Ammon's horn (tissue), 1 donor: ENCODE results near the gene PDZD8.
A peak's percentile ranks its signal among the peaks of the same experiment; 100 is the strongest.
"Not testable (repeated sequence)": the region's sequence is repeated elsewhere in the genome, so short reads cannot be mapped to it uniquely, and the experiment has no call there.

Experiments used
- DNase-seq: peaks from one replicate; pipeline ENCODE4 v3.0.0-alpha.2; 2016; ENCODE audit warnings: low spot score

The PDZD8 gene

DNA sequence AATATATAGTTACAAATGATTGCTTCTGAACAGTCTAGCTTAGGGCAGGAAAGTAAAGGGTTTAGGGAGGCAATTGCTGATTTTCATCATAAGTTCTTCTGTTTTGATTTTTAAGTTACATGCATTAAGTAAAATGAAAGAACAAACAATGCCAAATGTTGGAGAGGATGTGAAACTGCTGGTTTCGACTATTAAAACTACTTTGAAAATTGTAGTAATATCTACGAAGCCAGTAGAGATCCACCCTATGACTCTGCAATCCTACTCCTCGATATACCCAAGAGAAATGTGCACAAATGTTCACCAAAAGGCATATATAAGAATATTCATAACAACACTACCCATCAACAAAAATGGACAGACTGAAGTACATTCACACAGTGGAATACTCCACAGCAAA, 24.3 kb downstream of the PDZD8 start:
- no peak for DNase-seq

DNA sequence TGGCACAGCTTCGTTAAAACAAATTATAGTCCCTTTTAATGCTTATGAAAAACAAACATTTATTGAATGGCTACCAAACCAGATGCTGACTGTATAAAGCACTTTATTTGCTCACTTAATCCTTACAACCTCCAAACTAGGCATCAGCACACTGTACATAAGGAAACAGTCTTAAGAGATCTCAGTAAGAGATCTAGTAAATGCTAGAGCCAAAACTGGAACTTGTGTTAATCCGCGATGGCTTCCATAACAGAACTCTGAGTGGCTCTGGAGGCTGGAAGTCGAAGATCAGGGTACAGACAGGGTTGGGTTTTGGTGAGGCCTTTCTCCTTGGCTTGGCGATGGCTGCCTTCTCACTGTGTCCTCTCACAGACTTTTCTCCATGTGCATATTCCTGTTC, 27.0 kb downstream of the PDZD8 start:
- no peak for DNase-seq

DNA sequence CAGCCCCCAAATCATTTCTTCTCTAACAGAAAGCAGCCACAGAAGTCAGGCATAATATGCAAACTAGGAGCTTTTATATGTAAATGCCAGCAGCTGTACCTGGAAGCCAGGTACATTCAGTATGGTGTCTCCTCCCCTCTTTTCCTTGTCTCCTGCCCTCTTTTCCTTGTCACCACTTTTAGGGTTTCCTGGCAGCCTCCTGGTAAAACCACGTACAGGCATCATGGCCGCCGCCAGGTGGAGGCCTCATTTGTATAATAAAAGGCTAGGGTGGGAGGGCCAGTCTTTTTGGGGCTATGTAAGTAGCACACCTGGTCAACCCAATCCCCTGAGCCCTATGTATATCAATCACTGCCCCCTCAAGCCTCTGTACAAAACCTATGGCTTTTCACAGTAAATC, 28.7 kb downstream of the PDZD8 start:
- no peak for DNase-seq

DNA sequence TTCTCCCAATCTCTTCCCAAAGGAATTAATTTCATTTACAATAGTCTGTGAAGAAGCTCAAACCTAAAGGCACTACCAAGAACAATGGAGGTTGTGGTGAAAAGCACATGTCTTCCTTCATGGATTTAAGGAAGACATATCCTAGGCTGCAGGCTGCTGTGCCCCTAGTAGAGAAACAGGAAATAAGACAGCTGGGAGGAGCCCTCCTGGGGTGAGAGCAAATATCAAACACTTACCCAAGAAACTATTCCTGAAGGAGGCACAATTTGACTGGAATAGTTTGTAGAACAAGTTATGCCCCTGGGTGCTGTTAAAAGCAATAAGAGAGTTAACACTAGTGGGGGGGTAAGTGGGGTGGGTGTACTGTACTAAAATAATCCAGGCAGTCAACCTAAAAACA, 30.1 kb downstream of the PDZD8 start:
- DNase-seq: no peak

DNA sequence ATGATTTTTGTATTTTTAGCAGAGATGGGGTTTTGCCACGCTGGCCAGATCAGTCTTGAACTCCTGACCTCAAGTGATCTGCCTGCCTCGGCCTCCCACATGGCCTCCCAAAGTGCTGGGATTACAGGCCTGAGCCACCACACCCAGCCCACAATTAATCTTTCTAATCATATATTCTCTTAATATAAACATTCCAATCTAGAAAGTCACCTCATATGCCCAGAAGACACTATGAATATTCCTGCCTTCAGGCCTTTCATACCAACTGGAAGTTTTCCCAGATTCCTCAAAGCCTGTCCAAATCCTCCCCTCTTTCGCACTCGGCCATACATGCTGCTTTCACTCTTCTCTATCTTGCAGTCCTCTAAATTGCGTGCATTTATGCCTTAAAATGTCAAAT, 32.6 kb downstream of the PDZD8 start:
- DNase-seq: no peak

DNA sequence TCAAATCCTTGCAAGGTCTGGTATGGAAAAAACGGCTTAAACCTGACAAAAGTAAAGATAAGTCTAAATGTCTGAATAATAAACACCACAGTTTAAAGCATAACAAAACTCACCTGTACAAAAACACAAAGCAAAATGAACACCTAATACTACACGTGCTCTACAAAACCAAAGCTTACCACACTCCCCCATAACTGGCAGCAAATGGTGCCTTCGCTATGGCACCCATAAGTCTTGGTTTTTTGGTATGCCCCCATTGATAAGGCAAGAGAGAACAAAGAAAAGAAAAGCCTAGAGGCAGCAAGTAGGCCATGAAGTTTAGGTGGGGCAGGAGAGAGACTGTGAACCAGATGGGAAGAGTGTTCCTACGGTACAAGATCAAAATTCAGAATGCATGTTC, 34.2 kb downstream of the PDZD8 start:
- no peak for DNase-seq

DNA sequence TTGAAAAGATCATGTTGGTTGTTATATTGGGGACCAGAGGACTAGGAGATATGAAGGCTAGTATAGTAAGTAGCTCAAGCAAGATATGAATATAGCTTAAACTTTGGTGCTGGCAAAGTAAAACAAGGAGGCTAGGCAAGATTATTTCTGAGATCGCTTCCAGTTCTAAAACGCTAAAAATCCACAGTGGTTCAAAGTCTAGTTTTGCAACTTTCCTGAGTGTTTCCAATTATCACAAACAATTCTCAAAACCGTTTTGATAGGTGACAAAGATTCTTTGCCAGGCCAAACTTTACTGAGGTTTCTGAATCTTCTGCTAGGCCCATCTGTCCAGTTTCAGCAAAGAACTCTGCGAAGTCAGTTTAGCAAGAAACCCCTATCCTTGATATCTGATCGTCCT, 35.3 kb downstream of the PDZD8 start:
- DNase-seq: no peak

DNA sequence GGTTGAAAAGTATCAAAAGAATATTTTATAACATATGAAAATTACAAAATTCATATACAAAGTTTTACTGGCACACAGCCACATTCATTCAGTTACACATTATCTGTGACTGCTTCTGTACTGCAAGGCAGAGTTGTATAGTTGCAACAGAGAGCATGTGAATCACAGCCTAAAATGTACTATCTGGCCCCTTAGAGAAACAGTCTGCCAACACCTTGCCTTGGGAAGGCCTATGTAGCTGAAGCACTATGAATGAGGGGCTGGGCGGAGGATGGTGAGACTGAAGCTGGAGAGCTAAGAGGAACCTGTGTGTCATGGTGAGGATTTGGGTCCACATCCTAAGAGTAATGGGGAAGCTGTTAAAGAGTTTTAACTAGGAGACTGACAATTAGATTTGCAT, 35.7 kb downstream of the PDZD8 start:
- DNase-seq: no peak

DNA sequence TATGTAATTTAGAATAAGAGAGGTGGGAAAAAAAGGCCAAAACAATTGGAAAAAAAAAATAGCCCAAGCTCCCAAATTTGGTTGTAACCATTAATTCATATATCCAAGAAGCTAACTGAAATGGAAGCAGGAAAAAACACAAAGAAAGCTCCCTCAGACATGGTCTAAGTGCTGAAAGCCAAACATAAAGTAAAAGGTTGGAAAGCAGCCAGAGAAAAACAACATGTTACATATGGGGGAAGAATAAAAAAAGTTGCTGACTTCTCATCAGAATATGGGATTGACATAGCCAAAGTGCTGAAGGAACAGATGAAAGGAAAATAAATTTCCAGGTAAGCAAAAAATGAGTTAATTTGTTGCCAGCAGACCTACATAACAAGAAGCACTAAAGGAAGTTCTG, 40.3 kb downstream of the PDZD8 start:
- no peak for DNase-seq

DNA sequence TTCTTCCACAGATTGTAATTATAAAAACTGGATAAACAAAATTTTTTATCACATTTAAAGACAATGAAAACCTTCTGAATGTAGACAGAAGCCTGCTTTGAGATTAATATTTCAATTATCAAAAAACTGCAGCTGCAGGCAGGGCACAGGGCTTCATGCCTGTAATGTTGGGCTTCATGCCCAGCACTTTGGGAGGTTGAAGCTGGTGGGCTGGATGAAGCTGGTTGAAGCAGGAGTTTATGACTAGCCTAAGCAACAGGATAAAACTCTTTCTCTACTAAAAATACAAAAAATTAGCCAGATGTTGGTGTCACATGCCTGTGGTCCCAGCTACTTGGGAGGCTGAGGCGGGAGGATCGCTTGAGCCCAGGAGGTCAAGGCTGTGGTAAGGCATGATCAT, 41.2 kb downstream of the PDZD8 start:
- no peak for DNase-seq

DNA sequence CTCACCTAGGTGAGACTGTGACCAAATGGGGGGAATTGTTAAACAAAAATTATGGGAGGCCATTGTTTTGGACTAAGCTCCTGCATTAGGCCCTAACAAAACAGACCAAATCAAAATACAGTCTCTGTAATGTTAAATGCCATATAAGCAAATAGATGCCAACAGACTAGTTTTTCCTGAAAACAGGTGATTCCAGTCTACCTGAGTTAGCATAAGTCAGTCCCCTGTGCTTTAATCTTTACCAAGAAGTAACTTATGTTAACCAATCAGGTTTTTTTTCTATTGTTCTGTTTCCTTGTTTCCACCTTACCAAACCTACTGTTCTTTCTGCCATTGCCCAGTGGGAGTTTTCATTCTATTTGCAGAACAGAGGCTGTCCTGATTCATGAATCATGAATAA, 48.0 kb downstream of the PDZD8 start:
- DNase-seq: no peak

DNA sequence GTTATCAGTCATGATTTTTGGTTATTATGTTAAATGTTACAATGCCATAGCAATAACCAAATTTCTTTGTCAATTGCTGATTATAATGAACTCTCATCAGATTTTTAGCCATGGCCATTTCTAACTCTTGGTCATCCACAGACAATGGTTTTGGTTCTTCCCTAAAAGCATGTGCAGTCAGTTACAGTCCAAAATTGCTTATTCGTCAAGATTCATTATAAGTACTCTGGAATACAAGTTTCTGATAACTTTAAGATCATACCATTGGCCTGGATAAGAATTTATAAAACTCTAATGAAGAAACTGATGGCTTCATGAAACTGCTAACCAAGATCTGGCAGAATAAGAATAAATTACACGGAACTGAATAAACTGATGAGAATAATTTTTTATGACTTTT, 50.9 kb downstream of the PDZD8 start:
- no peak for DNase-seq

DNA sequence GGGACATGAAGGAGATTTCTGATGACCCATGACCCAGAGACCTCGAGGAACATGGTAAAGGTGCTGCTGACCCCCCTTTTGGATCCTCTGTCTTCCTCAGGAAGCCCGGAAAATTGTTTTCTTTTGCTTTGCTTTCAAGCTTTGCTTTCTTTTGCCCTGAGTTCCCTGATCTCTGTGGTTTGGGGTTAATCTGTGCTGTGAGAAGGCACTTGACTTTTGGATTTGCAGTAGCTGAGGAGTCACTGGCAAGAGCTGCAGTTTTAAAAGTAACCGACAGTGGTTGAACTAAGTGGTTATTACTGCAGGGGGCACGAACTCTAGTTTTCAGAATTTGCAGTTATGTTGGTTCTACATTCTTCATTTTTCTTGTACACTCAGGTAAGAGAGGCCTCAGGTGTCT, 53.0 kb downstream of the PDZD8 start:
- DNase-seq: no peak

DNA sequence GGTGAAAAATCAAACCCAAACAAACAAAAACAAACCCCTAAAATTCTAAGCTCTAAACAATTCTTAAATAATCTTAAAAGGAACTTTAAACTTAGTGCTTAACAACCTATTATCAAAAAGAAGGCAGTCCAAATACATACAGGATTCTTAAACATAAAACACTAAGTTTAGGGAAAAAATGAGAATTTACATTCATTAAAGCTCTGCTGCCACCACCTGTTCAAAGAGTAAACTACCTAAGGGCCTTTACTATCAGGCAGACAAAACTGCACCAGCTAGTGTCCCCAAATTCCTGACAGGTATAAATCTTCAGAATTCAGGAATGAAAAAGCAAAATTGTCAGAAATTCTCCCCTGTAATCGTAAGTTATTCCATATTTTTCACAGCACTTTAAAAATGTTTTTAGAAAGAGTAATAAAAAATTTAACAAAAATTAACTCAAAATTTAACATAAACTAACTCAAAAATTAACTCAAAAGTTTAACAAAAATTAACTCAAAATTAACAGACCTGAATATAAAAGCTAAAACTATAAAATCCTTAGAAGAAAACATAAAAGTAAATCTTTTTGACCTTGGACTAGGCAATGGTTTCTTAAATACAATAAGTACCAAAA, 55.1 kb downstream of the PDZD8 start:
- DNase-seq: peak; percentile 14

DNA sequence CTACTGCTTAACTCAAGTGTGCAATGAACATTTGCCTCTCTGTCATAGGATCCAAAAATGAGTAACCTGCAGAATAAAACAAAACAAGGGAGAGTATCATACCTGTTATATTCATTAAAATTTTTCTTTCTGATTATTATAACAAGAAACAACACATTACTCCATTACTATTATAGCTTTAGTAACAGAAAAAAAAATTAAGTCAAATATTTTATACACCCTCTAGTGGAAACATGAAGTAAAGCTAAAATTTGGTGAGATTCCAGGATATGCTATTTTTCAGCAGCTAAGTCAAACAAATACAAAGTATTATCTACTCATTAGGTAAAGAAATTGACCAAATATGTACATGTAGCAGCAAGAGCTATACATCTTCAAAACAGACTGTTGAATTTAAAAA, 56.3 kb downstream of the PDZD8 start:
- DNase-seq: no peak

DNA sequence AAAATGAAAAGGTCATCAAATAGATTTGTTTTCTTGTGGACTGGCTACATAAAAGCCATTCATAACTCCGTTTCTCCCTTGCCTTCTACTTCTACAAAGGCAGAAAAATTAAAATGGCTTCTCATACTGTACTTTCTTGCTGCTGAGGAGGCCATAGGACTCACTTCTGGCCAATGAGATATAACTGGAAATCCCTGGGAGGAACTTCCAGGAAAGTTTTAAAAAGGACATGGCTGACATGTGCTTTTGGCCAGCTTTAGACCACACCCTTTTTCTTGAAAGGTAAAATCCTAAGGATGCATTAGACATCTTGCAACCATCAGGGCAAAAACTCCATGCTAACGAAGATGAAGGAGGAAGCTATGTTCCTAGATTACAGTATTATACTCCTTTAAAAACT, 58.5 kb downstream of the PDZD8 start:
- no peak for DNase-seq

DNA sequence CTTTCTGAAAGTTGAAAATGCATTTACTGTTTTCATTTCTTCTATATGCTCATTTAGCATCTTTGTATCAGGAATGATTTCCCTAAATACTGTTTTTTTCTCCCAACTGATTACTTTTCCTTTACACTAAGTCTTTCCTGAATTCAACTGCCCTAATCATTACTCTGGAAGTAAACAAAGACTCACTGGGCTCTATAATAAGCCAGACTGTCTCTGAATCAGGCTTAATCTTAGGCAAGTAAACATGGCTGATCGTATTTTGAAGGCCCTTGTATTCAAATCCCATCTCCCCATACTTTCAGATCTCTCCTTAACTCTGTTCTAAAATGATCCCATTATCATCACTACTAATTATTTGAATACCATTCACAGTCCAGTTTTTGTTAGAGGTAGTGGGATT, 61.6 kb downstream of the PDZD8 start:
- DNase-seq: no peak

DNA sequence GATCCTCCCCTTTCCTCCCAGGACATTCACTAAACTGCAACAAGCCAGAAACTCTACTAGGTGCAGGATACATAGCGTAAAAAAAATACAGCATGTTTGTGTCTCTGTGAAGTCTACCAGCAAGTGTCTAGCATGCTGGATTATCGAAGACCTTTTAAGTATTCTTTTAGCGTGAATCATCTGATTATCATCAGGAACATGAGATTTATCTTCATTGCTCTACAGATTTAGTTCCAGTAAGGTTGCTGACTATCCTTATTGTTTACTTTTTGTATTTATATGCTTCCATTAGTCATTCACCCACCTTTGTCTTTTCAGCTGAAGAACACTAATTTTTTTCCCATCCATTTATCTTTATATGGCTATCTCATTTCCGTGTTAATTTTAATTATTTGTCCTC, 62.8 kb downstream of the PDZD8 start:
- no peak for DNase-seq

DNA sequence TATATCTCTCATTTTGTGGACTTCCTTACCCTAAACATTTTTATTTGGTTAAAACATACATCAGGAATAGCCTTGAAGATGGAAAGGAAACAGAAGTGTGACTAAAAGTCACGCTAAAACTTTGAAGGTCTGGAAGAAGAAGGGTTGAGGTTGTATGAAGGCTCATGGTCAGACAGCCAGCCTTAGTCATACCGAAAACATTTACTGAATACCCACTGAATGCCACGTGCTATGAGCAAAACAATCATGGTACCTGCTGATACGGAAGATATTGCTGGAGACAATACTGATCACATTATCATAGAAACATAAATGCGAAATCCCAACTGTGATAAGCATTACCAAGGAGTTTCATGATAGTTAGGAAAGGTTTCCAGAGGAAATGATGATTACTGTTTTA, 64.0 kb downstream of the PDZD8 start:
- DNase-seq: no peak

DNA sequence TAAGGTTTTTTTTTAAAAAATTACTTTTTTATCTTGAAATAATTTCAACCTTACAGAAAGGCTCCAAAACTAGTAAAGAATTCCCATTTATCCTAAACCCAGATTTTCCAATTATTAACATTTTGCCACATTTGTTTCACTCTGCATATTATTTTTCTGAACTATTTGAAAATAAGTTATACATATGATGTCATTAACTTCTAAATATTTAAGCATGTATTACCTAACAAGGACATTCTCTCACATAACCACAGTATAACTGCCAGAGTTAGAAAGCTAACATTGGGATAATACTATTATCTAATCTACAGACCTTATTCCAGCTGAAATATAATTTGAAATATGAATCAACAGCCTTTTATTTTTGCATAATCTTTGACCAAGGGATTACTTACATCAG, 68.6 kb downstream of the PDZD8 start:
- DNase-seq: no peak

DNA sequence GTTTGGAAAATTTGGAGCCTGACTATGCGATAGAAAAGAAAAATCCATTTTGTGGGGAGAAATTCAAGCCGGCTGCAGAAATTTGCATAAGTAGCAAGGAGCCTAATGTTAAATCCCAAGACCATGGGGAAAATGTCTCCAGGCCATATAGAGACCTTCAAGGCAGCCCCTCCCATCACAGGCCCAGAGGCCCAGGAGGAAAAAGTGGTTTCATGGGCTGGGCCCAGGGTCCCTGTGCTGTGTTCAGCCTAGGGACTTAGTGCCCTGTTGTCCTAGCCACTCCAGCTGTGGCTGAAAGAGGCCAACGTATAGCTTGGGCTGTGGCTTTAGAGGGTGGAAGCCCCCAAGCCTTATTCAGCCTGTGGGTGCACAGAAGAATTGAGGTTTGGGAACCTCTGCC, 71.8 kb downstream of the PDZD8 start:
- DNase-seq: not testable (repeated sequence)

DNA sequence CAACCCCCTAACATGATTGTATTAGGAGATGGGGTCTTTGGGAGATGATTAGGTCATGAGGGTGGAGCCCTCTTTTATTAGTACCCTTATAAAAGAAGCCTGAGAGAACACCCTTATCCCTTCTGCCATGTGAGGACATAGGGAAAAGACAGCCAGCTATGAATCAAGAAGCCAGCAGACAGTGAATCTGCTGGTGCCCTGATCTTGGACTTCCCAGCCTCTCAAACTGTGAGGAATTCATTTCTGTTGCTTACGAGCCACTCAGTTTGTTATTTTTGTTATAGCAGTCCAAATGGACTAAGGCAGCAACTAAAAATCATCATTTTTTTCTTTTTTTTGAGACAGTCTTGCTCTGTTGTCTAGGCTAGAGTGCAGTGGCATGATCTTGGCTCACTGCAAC, 74.6 kb downstream of the PDZD8 start:
- no peak for DNase-seq

DNA sequence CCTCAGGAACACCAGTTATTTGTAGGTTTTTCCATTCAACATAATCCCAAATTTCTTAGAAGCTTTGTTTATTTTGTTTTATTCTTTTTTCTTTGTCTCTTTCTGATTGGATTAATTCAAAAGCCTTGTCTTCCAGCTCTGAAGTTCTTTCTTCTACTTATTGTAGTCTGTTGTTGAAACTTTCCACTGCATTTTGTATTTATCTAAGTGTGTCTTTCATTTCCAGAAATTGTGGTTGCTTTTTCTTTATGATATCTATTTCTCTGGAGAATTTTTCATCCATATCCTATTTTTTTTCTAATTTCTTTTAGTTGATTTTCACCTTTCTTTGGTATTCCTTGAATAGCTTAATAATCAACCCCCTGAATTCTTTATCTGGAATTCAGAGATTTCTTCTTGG, 75.8 kb downstream of the PDZD8 start:
- no peak for DNase-seq

DNA sequence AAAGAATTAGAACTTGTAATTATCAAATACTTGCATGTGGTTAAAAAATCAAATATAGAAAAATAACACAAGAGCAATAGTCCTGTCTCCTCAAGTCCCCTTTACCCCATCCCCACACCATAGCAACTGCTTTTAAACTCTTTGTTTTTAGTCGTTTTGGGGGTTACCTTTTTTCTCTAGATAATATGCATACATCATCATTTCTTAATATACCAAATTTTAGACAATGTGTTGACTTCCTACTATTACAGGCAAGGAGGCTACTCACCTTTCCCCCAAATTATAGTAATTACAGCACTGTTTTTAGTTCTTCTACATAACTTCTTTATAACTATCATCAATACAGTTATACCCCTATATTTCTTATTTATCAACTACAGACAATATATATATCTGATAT, 77.0 kb downstream of the PDZD8 start:
- DNase-seq: no peak

DNA sequence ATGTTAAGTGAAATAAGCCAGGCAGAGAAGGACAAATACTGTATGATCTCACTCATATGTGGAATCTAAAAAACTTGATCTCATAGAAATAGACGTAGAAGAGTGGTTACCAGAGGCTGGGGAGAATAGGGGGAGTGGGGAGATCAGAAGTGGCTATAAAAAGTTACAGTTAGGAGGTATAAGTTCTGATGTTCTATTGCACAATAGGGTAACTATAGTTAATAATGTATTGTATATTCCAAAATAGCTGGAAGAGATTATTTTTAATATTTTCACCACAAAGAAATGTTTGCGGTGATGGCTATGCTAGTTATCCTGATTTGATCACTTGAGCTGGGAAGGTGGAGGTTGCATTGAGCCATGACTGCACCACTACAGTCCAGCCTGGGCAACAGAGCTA, 80.5 kb downstream of the PDZD8 start:
- no peak for DNase-seq
